ENCODE data around the gene SMG9. TPM values are rescaled to one million over a fixed set of nuclear protein-coding genes. Genes with fewer than 3 reads are reported as not detected.

SMG9 gene
- total RNA-seq, 1 donor from 2014 or later = 87.6 TPM

- no peaks in the 10 kb centered on the region for H3K36me3 Mint-ChIP-seq (ENCODE audit: low read depth)
- no peak for DNase-seq (ENCODE audit: low read depth, low spot score)
- H3K4me3 Mint-ChIP-seq = no peak overlapping the region
- no peaks in the 10 kb centered on the region for H3K4me1 Mint-ChIP-seq
- no peak overlapping the region for H3K27ac Mint-ChIP-seq (ENCODE audit: unreplicated experiment)
- H3K9me3 Mint-ChIP-seq = no peaks in the 10 kb centered on the region
- TF ChIP-seq CTCF (conservative IDR thresholded peaks at IDR 0.05) = no peak
- no peaks in the 10 kb centered on the region for H3K27me3 Mint-ChIP-seq (ENCODE audit: low read depth)
These were observed 33.8 kb downstream of the SMG9 start for GRCh38 chr19:43720936-43721335.

- DNase-seq (ENCODE audit: low read depth, low spot score) = no peak
- H3K36me3 Mint-ChIP-seq (ENCODE audit: low read depth) = no peaks in the 10 kb centered on the region
- no peak overlapping the region for H3K27ac Mint-ChIP-seq (ENCODE audit: unreplicated experiment)
- H3K4me3 Mint-ChIP-seq = no peak overlapping the region
- no peaks in the 10 kb centered on the region for H3K4me1 Mint-ChIP-seq
- H3K9me3 Mint-ChIP-seq = no peaks in the 10 kb centered on the region
- no peak for TF ChIP-seq CTCF (conservative IDR thresholded peaks at IDR 0.05)
- H3K27me3 Mint-ChIP-seq (ENCODE audit: low read depth) = no peaks in the 10 kb centered on the region
These were observed 34.8 kb downstream of the SMG9 start for GRCh38 chr19:43719918-43720317.

DNA sequence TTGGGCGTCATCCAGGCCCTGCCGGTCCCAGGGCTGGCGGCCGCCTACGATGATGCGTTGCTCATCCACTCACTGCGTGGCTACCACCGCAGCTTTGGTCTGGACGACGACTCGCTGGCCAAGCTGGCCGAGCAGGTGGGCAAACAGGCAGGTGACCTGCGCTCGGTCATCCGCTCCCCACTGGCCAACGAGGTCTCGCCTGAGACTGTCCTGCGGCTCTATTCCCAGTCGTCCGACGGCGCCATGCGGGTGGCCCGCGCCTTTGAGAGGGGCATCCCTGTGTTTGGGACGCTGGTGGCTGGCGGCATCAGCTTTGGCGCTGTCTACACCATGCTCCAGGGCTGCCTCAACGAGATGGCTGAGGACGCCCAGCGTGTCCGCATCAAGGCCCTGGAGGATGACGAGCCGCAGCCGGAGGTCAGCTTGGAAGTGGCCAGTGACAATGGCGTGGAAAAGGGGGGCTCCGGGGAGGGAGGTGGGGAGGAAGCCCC, 35.3 kb downstream of the SMG9 start:
- Mint-ChIP-seq H3K27ac (ENCODE audit: unreplicated experiment) (no peak overlapping the region), H3K4me1 (no peaks in the 10 kb centered on the region), H3K4me3 (no peak overlapping the region), H3K27me3 (ENCODE audit: low read depth) (no peaks in the 10 kb centered on the region), H3K9me3 (no peaks in the 10 kb centered on the region), H3K36me3 (ENCODE audit: low read depth) (no peaks in the 10 kb centered on the region)
- no peak for TF ChIP-seq CTCF (conservative IDR thresholded peaks at IDR 0.05)
- no peak for DNase-seq (ENCODE audit: low read depth, low spot score)

DNA sequence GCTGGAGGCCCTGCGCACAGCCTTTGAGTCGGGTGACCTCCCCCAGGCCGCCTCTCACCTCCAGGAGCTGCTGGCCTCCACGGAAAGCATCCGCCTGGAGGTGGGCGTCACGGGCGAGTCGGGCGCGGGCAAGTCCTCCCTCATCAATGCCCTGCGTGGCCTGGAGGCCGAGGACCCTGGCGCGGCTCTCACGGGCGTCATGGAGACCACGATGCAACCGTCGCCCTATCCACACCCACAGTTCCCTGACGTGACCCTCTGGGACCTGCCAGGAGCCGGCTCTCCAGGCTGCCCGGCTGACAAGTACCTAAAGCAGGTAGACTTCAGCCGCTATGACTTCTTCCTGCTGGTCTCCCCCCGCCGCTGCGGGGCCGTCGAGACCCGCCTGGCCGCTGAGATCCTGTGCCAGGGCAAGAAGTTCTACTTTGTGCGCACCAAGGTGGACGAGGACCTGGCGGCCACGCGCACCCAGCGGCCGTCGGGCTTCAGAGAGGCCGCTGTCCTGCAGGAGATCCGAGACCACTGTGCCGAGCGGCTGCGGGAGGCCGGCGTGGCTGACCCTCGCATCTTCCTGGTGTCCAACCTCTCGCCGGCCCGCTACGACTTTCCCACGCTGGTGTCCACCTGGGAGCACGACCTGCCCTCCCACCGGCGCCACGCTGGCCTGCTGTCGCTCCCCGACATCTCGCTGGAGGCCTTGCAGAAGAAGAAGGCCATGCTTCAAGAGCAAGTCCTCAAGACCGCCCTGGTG, 36.0 kb downstream of the SMG9 start:
- Mint-ChIP-seq H3K4me1 (no peaks in the 10 kb centered on the region), H3K27ac (ENCODE audit: unreplicated experiment) (no peak overlapping the region), H3K36me3 (ENCODE audit: low read depth) (no peaks in the 10 kb centered on the region), H3K9me3 (no peaks in the 10 kb centered on the region), H3K4me3 (no peak overlapping the region), H3K27me3 (ENCODE audit: low read depth) (no peaks in the 10 kb centered on the region)
- no peak for TF ChIP-seq CTCF (conservative IDR thresholded peaks at IDR 0.05)
- no peak for DNase-seq (ENCODE audit: low read depth, low spot score)

DNA sequence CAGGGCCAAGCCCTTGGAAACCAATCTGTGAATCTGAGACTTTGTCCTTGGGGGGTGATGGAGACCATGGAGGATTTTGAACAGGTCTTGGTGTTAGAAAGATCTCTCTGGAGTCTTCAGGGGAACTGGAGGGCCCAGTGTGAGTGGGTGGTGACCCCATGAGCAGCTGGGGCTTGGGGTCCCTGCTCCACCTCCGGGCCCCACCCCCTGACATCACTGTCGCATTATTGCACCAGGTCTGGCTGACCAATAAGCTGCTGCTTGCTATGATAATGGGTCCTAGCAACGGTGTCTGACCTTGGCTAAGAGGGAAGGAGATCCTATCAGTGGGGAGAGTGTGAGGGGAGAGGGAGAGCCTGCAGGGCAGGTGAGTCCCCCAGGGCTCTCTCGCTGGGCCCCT, 39.0 kb downstream of the SMG9 start, which contains the start of gene IRGC:
TSS of gene IRGC (plus strand) at position 301 of the 400 bp plus-strand sequence. CDS start 2,483 bp downstream, outside the sequence.
- Mint-ChIP-seq H3K4me3 (no peak within 1 kb of the TSS), H3K27ac (ENCODE audit: unreplicated experiment) (peak within 1 kb of the TSS; percentile 21), H3K27me3 (ENCODE audit: low read depth) (peaks cover 5% of the 10 kb centered on the region), H3K36me3 (ENCODE audit: low read depth) (no peaks in the 10 kb centered on the region), H3K4me1 (no peaks in the 10 kb centered on the region), H3K9me3 (no peaks in the 10 kb centered on the region)
- no peak for DNase-seq (ENCODE audit: low read depth, low spot score)
- TF ChIP-seq CTCF (conservative IDR thresholded peaks at IDR 0.05) = no peak

Data from neural crest cell (in vitro differentiated cells).